HL-60/S4 treated with retinoic acid at 250 ng/mL for 4 days and 3 days (cell line): Measurements from ENCODE around the gene TBX4.

Experiments
- in situ Hi-C: fragments of 300-500 bp; cut with MboI; formaldehyde crosslinking; loops from 2 replicates; pipeline ENCODE4 v1.7.0; 2022; ENCODE audit warnings: low sequenced_read_pairs

TBX4 gene

GRCh38 chr17:61453566-61454380 is 1.6 kb downstream of the TBX4 start:
- in situ Hi-C loops: loop anchor here (25.0 kb wide), 1 partner anchor 109 kb away; no protein-coding TSS in a partner anchor

- in situ Hi-C loops: loop anchor here (25.0 kb wide), 1 partner anchor 108 kb away; no protein-coding TSS in a partner anchor
Measured at GRCh38 chr17:61454381-61455323, 2.4 kb downstream of the TBX4 start.

GRCh38 chr17:61455324-61456060 is 3.3 kb downstream of the TBX4 start:
- in situ Hi-C loops: loop anchor here (25.0 kb wide), 1 partner anchor 107 kb away; no protein-coding TSS in a partner anchor

- in situ Hi-C loops: loop anchor here (25.0 kb wide), 1 partner anchor 106 kb away; no protein-coding TSS in a partner anchor
Measured at GRCh38 chr17:61456061-61456681, 3.9 kb downstream of the TBX4 start.

GRCh38 chr17:61456688-61457225 is 4.5 kb downstream of the TBX4 start:
- in situ Hi-C loops: loop anchor here (25.0 kb wide), 1 partner anchor 106 kb away; no protein-coding TSS in a partner anchor

- in situ Hi-C loops: loop anchor here (25.0 kb wide), 1 partner anchor 105 kb away; no protein-coding TSS in a partner anchor
Measured at GRCh38 chr17:61457226-61457983, 5.2 kb downstream of the TBX4 start.

- in situ Hi-C loops: loop anchor here (25.0 kb wide), 1 partner anchor 104 kb away; no protein-coding TSS in a partner anchor
Measured at GRCh38 chr17:61458000-61458399, 5.8 kb downstream of the TBX4 start.

GRCh38 chr17:61458421-61459141 is 6.4 kb downstream of the TBX4 start:
- in situ Hi-C loops: loop anchor here (25.0 kb wide), 1 partner anchor 104 kb away; no protein-coding TSS in a partner anchor

GRCh38 chr17:61459142-61459809 is 7.1 kb downstream of the TBX4 start:
- in situ Hi-C loops: loop anchor here (25.0 kb wide), 1 partner anchor 103 kb away; no protein-coding TSS in a partner anchor

GRCh38 chr17:61459939-61460718 is 7.9 kb downstream of the TBX4 start:
- in situ Hi-C loops: loop anchor here (25.0 kb wide), 1 partner anchor 102 kb away; no protein-coding TSS in a partner anchor

- in situ Hi-C loops: loop anchor here (25.0 kb wide), 1 partner anchor 101 kb away; no protein-coding TSS in a partner anchor
Measured at GRCh38 chr17:61460796-61461585, 8.8 kb downstream of the TBX4 start.

GRCh38 chr17:61461586-61461966 is 9.4 kb downstream of the TBX4 start:
- in situ Hi-C loops: loop anchor here (25.0 kb wide), 1 partner anchor 101 kb away; no protein-coding TSS in a partner anchor

GRCh38 chr17:61461967-61462718 is 9.9 kb downstream of the TBX4 start:
- in situ Hi-C loops: loop anchor here (25.0 kb wide), 1 partner anchor 100 kb away; no protein-coding TSS in a partner anchor

GRCh38 chr17:61462719-61463315 is 10.6 kb downstream of the TBX4 start:
- in situ Hi-C loops: loop anchor here (25.0 kb wide), 1 partner anchor 99 kb away; no protein-coding TSS in a partner anchor
